KOPT-K1 (cell line): ENCODE measurements around the gene EMILIN1.
"Not testable (repeated sequence)": the region's sequence is repeated elsewhere in the genome, so short reads cannot be mapped to it uniquely, and the experiment has no call there.

Experiments
- H3K27ac ChIP-seq: fragments of 200-600 bp; sonication (generic); 2 replicates; pipeline ENCODE4 v1.5.1; 2016; ENCODE audit warnings: antibody characterized with exemption, mild to moderate bottlenecking, low read depth, low read length; ENCODE audit not compliant: poor library complexity, severe bottlenecking
- H3K36me3 ChIP-seq: fragments of 200-600 bp; sonication (generic); 2 replicates; pipeline ENCODE4 v1.5.1; 2017; ENCODE audit warnings: antibody characterized with exemption, mild to moderate bottlenecking, low read length, moderate library complexity; ENCODE audit not compliant: insufficient read depth
- H3K9me3 ChIP-seq: fragments of 200-600 bp; sonication (generic); 2 replicates; pipeline ENCODE4 v1.5.1; 2017; ENCODE audit warnings: antibody characterized with exemption, low read length, mild to moderate bottlenecking; ENCODE audit not compliant: insufficient read depth, poor library complexity, severe bottlenecking

The EMILIN1 gene

GRCh38 chr2:27070653-27071276, 7.7 kb upstream of the EMILIN1 start:
- Histone ChIP-seq H3K9me3 (no peaks in the 10 kb centered on the region), H3K36me3 (peaks cover 45% of the 10 kb centered on the region), H3K27ac (peak overlapping the region; percentile 65)

GRCh38 chr2:27071277-27071989, 7.0 kb upstream of the EMILIN1 start, which contains the start of gene OST4:
Gene OST4 (minus strand): TSS chr2:27071654.
- Histone ChIP-seq H3K36me3 (peaks cover 38% of the 10 kb centered on the region), H3K9me3 (no peaks in the 10 kb centered on the region), H3K27ac (peak within 1 kb of the TSS; percentile 65)

GRCh38 chr2:27071990-27072830, 6.2 kb upstream of the EMILIN1 start:
- H3K9me3 ChIP-seq, result no peaks in the 10 kb centered on the region
- H3K27ac ChIP-seq, result peak overlapping the region; percentile 65
- peaks cover 31% of the 10 kb centered on the region for H3K36me3 ChIP-seq

- H3K27ac ChIP-seq, result no peak overlapping the region
- peaks cover 24% of the 10 kb centered on the region for H3K36me3 ChIP-seq
Observed at GRCh38 chr2:27072920-27073319, 5.5 kb upstream of the EMILIN1 start.

GRCh38 chr2:27073782-27074181, 4.6 kb upstream of the EMILIN1 start:
- H3K27ac ChIP-seq, result no peak overlapping the region
- no peaks in the 10 kb centered on the region for H3K9me3 ChIP-seq
- peaks cover 15% of the 10 kb centered on the region for H3K36me3 ChIP-seq

More at GRCh38 chr2:27072920-27073319, 5.5 kb upstream of the EMILIN1 start:
- no peaks in the 10 kb centered on the region for H3K9me3 ChIP-seq

- no peaks in the 10 kb centered on the region for H3K9me3 ChIP-seq
- H3K27ac ChIP-seq, result peak overlapping the region; percentile 36
- peaks cover 3% of the 10 kb centered on the region for H3K36me3 ChIP-seq
Observed at GRCh38 chr2:27074738-27075565, 3.5 kb upstream of the EMILIN1 start.

GRCh38 chr2:27075566-27075871, 2.9 kb upstream of the EMILIN1 start:
- peak overlapping the region; percentile 36 for H3K27ac ChIP-seq

GRCh38 chr2:27076323-27076722, 2.1 kb upstream of the EMILIN1 start:
- H3K27ac ChIP-seq, result no peak overlapping the region

More at GRCh38 chr2:27075566-27075871, 2.9 kb upstream of the EMILIN1 start:
- not testable (repeated sequence) for H3K36me3 ChIP-seq, H3K9me3 ChIP-seq

GRCh38 chr2:27077231-27077630, 1.2 kb upstream of the EMILIN1 start:
- Histone ChIP-seq H3K27ac (no peak overlapping the region), H3K9me3 (no peaks in the 10 kb centered on the region), H3K36me3 (no peaks in the 10 kb centered on the region)

More at GRCh38 chr2:27076323-27076722, 2.1 kb upstream of the EMILIN1 start:
- H3K9me3 ChIP-seq, result no peaks in the 10 kb centered on the region
- H3K36me3 ChIP-seq, result no peaks in the 10 kb centered on the region

GRCh38 chr2:27079233-27080139, 1.1 kb downstream of the EMILIN1 start:
- H3K27ac ChIP-seq, result no peak overlapping the region

GRCh38 chr2:27080140-27080469, 1.7 kb downstream of the EMILIN1 start:
- Histone ChIP-seq H3K9me3 (no peaks in the 10 kb centered on the region), H3K36me3 (no peaks in the 10 kb centered on the region), H3K27ac (no peak overlapping the region)

More at GRCh38 chr2:27079233-27080139, 1.1 kb downstream of the EMILIN1 start:
- no peaks in the 10 kb centered on the region for H3K36me3 ChIP-seq
- H3K9me3 ChIP-seq, result no peaks in the 10 kb centered on the region

GRCh38 chr2:27080603-27080936, 2.2 kb downstream of the EMILIN1 start:
- Histone ChIP-seq H3K36me3 (no peaks in the 10 kb centered on the region), H3K27ac (peak overlapping the region; percentile 92), H3K9me3 (no peaks in the 10 kb centered on the region)

- no peaks in the 10 kb centered on the region for H3K9me3 ChIP-seq
- H3K27ac ChIP-seq, result peak overlapping the region; percentile 92
- no peaks in the 10 kb centered on the region for H3K36me3 ChIP-seq
Observed at GRCh38 chr2:27081984-27082772, 3.8 kb downstream of the EMILIN1 start.
